Panc1 (cell line): ENCODE data around the gene HIPK3.

Experiments used
- CTCF ChIP-seq: fragments of 450-650 bp; IDR thresholded peaks from 2 replicates; pipeline ENCODE4 v1.5.1; 2017; ENCODE audit warnings: mild to moderate bottlenecking
- POLR2AphosphoS5 ChIP-seq: IDR thresholded peaks from 2 replicates; pipeline ENCODE4 v1.6.1; 2012; ENCODE audit warnings: mild to moderate bottlenecking, low read depth, low read length, moderate library complexity
- TCF7L2 ChIP-seq: IDR thresholded peaks from 2 replicates; pipeline ENCODE4 v1.6.1; 2011; ENCODE audit warnings: mild to moderate bottlenecking, low read depth, low read length, inconsistent platforms

DNA sequence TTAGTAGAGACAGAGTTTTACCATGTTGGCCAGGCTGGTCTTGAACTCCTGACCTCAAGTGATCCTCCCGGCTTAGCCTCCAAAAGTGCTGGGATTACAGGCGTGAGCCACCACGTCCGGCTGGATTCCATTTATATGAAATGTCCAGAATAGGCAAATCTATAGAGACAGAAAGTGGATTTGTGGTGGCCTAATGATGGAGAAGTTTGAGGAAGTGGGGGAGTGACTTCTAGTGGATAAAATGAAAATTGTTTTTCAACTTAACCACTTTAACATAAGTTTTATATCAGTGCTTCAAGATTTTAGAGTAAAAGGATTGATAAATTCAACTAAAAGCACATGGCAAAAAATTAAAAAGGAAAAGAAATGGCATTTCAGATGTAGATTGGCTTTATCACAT is 66.2 kb downstream of the HIPK3 start:
- no peak for TF ChIP-seq CTCF
- TF ChIP-seq POLR2AphosphoS5 = no peak
- TF ChIP-seq TCF7L2 = no peak
